HK-2 (cell line): ENCODE results near the gene INA.

Experiments
- DNase-seq: peaks from one replicate; pipeline ENCODE4 v3.0.0-alpha.2; 2018; ENCODE audit not compliant: unreplicated experiment

The INA gene

GRCh38 chr10:103273041-103273441 is 3.9 kb upstream of the INA start:
- peak; percentile 85 for DNase-seq

- DNase-seq: peak; percentile 5
These were observed 565 bp upstream of the INA start for GRCh38 chr10:103276251-103276895.

GRCh38 chr10:103277713-103278536 is 987 bp downstream of the INA start:
- no peak for DNase-seq

- DNase-seq: peak; percentile 11
These were observed 1.5 kb downstream of the INA start for GRCh38 chr10:103278537-103278823.

GRCh38 chr10:103278862-103279298 is 1.9 kb downstream of the INA start:
- peak; percentile 80 for DNase-seq

DNA sequence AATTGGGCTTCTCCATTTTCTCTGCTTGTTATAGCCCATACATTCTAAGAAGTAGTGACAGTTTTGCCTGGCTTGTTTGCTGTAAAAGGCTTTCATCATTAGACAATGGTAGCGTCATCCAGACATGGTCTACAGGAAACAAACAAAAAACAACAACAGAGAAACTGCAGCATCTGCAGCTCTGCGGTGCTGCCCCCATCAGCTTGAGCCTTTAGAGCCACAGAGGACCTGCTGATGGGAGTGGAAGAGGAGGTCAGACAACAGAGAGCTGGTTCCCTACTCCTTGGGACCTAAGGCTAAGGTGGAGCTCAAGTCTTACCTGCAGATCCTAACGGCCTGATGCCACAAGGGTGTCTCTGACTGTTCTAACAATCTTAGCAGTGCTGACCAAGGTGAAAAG is 3.1 kb downstream of the INA start:
- no peak for DNase-seq

DNA sequence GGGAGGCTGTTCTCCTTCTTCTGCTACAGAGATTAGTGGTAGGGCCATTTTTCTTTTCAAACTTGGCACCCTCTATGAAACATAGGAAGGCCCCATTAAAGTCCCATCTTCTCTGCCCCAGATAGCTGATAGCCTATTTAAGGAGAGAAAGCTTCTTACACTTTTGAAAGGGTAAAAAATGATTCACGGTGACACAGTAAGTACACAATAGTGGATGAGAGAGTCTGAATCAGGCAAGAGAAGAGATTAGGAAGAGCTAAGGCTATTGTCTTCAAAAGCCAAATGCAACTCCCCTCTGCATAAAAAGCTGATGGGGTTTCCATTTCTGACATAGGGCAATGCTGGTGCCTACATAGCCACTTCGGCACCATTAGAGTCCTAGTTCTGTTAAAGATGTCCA is 3.6 kb downstream of the INA start:
- DNase-seq: no peak

DNA sequence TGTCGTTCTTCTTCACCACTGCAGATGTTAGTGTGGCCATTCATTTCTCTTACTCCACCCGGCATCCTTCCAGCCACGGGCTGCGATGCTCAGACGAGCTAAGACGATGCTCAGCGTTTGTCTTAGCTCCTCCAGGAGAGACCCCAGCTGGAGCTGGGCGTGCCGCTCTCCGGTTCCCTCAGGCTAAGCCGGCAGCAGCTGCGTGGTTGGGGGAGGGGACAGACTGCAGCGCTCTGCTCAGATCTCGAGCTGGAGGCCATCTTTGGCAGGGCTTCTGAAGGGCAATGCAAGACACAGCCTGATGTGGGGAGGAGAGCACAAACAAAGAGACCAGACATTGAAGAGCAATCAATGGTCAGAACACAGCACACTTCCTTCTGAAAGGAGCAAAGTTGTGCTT is 4.8 kb downstream of the INA start:
- DNase-seq: no peak

DNA sequence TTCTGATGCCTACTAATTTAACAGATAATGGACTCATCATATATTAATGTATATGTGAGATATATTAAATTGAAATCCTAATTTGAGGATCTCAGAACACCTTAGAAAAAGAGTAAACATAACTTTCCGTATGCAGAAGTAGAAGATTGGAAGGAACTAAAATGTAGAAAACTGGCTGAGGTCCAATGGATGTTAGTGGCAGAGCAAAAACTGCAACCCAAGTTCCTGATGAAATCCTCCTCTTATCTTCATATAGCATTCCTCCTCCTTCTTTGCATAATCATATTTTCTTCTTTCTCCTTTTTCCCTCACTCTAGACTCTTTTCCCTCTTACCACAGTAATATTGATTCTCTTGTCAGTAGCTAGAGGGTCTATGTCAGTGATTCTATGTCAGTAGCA is 6.0 kb downstream of the INA start:
- no peak for DNase-seq

DNA sequence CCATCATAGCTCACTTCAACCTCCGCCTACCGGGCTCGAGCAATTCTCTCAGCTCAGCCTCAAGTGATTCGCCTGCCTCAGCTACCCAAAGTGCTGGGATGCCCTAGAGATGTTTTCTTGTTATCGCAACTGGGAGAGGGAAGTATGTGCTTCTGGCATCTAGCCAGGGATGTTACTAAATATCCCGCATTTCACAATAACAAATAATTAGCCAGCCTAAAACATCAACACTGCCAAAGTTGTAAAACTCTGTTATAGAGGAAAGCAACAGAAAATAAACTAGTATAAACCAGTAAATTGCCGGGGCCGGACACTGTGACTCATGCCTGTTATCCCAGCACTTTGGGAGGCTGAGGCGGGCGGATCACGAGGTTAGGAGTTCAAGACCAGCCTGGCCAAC is 7.2 kb downstream of the INA start:
- no peak for DNase-seq

- no peak for DNase-seq
These were observed 11.1 kb downstream of the INA start for GRCh38 chr10:103287992-103288391.

GRCh38 chr10:103291588-103291987 is 14.7 kb downstream of the INA start:
- no peak for DNase-seq

GRCh38 chr10:103295374-103296015 is 18.6 kb downstream of the INA start:
- no peak for DNase-seq

- DNase-seq: no peak
These were observed 30.7 kb downstream of the INA start for GRCh38 chr10:103307594-103307993.

DNA sequence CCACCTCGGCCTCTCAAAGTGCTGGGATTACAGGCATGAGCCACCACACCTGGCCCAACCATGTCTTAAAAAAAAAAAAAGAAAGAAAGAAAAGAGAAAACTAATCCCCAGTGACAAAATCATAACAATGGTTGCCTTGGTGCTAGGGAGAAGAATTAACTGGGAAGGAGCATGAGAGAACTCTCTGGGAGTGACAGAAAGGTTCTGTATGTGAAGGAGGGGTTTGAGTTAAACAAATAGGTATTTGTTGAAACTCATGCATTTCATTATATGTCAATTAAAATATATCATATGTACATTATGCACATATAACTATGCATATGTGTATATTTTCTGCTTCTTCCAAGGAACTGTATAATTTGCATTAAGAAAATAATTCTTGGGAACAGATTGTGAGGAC is 33.3 kb downstream of the INA start:
- no peak for DNase-seq

DNA sequence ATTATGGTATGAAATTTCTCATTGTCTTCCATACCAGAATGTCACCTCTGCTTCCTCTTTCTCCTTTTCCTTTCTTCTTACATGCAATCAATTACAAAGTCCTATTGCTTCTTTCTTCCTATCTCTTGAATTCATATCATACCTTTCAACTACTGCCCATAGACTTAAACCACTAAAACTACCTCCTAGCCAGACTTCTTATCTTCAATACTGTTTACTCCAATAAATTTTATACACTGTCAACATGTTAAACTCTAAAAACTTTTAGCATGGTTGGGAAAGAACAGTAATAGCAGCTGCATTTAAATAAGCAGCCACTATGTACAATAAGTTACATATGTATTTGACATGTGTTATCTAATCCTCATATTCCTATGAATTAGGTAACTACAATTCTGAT is 39.1 kb downstream of the INA start:
- DNase-seq: no peak

- no peak for DNase-seq
These were observed 51.0 kb downstream of the INA start for GRCh38 chr10:103327906-103328305.

GRCh38 chr10:103333934-103334520 is 57.1 kb downstream of the INA start:
- DNase-seq: no peak

DNA sequence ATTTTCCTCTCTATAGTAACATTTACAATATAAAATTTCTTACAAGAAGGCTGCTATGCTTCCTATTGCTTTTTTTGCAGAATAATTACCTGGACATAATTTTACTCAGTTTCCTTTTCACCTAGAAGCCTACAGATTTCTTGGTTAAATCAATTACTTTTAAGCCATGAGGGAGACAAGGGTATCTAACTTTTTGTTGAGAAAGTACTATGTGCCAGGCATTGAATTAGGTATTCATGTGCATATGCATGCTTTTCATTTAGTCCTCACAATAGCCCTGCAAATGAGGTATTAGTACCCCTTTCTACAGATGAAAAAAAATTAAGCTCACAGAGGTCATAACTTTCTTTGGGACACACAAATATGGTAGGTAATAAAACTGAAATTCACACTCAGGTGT is 57.6 kb downstream of the INA start:
- no peak for DNase-seq

DNA sequence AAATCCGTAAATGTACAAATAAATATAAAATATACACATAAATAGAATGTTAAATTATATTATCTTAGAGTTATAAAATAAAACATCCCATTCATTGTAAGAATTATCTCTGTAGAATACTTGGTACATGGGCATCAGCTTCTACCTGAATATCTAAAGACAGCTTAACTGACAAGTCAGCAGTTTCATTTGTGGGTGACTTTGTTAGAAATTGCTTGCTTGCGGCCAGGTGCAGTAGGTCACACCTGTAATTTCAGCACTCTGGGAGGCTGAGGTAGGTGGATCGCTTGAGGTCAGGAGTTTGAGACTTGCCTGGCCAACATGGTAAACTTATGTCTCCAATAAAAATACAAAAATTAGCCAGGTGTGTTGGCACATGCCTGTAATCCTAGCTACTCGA is 59.4 kb downstream of the INA start:
- DNase-seq: no peak
